HepG2 (cell line): ENCODE results near the gene FABP1. TPM values are rescaled to one million over a fixed set of nuclear protein-coding genes. Genes with fewer than 3 reads are reported as not detected.

ENCODE experiments used
- ARNT2 ChIP-seq: sonication (generic); formaldehyde crosslinking; IDR thresholded peaks from 2 replicates; pipeline ENCODE4 v1.8.0; 2022; ENCODE audit warnings: mild to moderate bottlenecking, low read depth, missing genetic modification reagents, moderate library complexity
- CBX1 ChIP-seq: IDR thresholded peaks from one replicate; pipeline ENCODE4 v1.6.1; 2016; ENCODE audit warnings: antibody characterized with exemption, low read depth
- CBX2 ChIP-seq, 2 experiments: fragments of 200-600 bp in 1 of 2; sonication (generic); formaldehyde crosslinking in 1 of 2; IDR thresholded peaks; 2 replicates each; pipeline versions ENCODE4 v1.7.0 to v1.8.1; 2018 to 2022; ENCODE audit warnings: low read depth in 2 of 2, low read length in 1 of 2, mild to moderate bottlenecking in 1 of 2, missing genetic modification reagents in 1 of 2
- CEBPB ChIP-seq: IDR thresholded peaks from 2 replicates; pipeline ENCODE4 v1.6.1; 2011; ENCODE audit warnings: low read depth, low read length, improper control_type of control experiment, borderline replicate concordance
- EZH2 ChIP-seq: conservative IDR thresholded peaks from 2 replicates; pipeline ENCODE4 v1.6.1; 2012; ENCODE audit warnings: mild to moderate bottlenecking, low read depth, low read length, moderate library complexity
- HMGA1 ChIP-seq: sonication (generic); formaldehyde crosslinking; conservative IDR thresholded peaks from 2 replicates; pipeline ENCODE4 v1.4.0; 2020; ENCODE audit warnings: missing genetic modification reagents
- KLF15 ChIP-seq: sonication (generic); formaldehyde crosslinking; IDR thresholded peaks from 2 replicates; pipeline ENCODE4 v1.8.1; 2023; ENCODE audit warnings: borderline replicate concordance, mild to moderate bottlenecking, inconsistent platforms, missing genetic modification reagents, mixed read lengths
- KMT2B ChIP-seq: IDR thresholded peaks from 2 replicates; pipeline ENCODE4 v1.6.1; 2016; ENCODE audit warnings: missing genetic modification reagents, missing compliant biosample characterization
- PRDM15 ChIP-seq: sonication (generic); formaldehyde crosslinking; IDR thresholded peaks from 2 replicates; pipeline ENCODE4 v1.4.0; 2020; ENCODE audit warnings: missing genetic modification reagents
- SMC3 ChIP-seq: IDR thresholded peaks from 2 replicates; pipeline ENCODE4 v1.6.1; 2011; ENCODE audit warnings: low read length, improper control_type of control experiment
- SP140L ChIP-seq: sonication (generic); formaldehyde crosslinking; IDR thresholded peaks from 2 replicates; pipeline ENCODE4 v1.4.0; 2020; ENCODE audit warnings: missing genetic modification reagents, borderline replicate concordance
- ZC3H13 ChIP-seq: sonication (generic); formaldehyde crosslinking; IDR thresholded peaks from 2 replicates; pipeline ENCODE4 v1.8.1; 2023; ENCODE audit warnings: mild to moderate bottlenecking, missing genetic modification reagents, moderate library complexity
- ZFP1 ChIP-seq: IDR thresholded peaks from 2 replicates; pipeline ENCODE4 v1.6.1; 2016
- ZNF24 ChIP-seq: fragments of 450-650 bp; IDR thresholded peaks from 2 replicates; pipeline ENCODE4 v1.6.1; 2017; ENCODE audit warnings: antibody characterized with exemption, mild to moderate bottlenecking
- ZNF343 ChIP-seq: sonication (generic); formaldehyde crosslinking; IDR thresholded peaks from 2 replicates; pipeline ENCODE4 v1.4.0; 2020; ENCODE audit warnings: mild to moderate bottlenecking, missing genetic modification reagents
- ZNF367 ChIP-seq: sonication (generic); formaldehyde crosslinking; IDR thresholded peaks from 2 replicates; pipeline ENCODE4 v1.4.0; 2020; ENCODE audit warnings: missing genetic modification reagents, borderline replicate concordance
- ZNF441 ChIP-seq: sonication (generic); formaldehyde crosslinking; IDR thresholded peaks from 2 replicates; pipeline ENCODE4 v1.7.0; 2021; ENCODE audit warnings: missing genetic modification reagents, borderline replicate concordance
- ZNF646 ChIP-seq: sonication (generic); formaldehyde crosslinking; IDR thresholded peaks from 2 replicates; pipeline ENCODE4 v1.9.0; 2021; ENCODE audit warnings: mild to moderate bottlenecking, missing genetic modification reagents
- ZNF761 ChIP-seq: sonication (generic); formaldehyde crosslinking; conservative IDR thresholded peaks from 2 replicates; pipeline ENCODE4 v1.4.0; 2020; ENCODE audit warnings: mild to moderate bottlenecking, missing genetic modification reagents
- ZNF775 ChIP-seq: sonication (generic); formaldehyde crosslinking; IDR thresholded peaks from 2 replicates; pipeline ENCODE4 v1.4.0; 2020; ENCODE audit warnings: missing genetic modification reagents, mild to moderate bottlenecking, moderate library complexity, borderline replicate concordance
- polyA plus RNA-seq, 8 experiments: library from polyadenylated mRNA; depleted of rRNA in 3 of 8; stranded (reverse) in 7 of 8; unstranded in 1 of 8; fragments of >200 nt; fragmentation: Illumina TruSeq in 4 of 8; extraction: Trizol in 4 of 8; gene quantifications; 2 replicates each; pipeline versions ENCODE4 v1.2.1 to v1.2.3, GENCODE V29; 2011 to 2016; ENCODE audit warnings: low read depth in 4 of 8, missing spikeins in 1 of 8, mixed read lengths in 1 of 8; ENCODE audit not compliant: insufficient read depth in 1 of 8
- total RNA-seq, 5 experiments: library from RNA; depleted of rRNA; stranded (reverse); fragments of >200 nt; fragmentation: Illumina TruSeq; extraction: Trizol; gene quantifications; 2 replicates each; pipeline ENCODE4 v1.2.3, GENCODE V29; 2016; ENCODE audit warnings: low read depth in 1 of 5

Gene FABP1
- total and polyA plus RNA-seq, 2 of the 13 experiments (the other 11 are each of a cell fraction or from before 2014, with no cell fraction given): 644 to 1,608 TPM

GRCh38 chr2:88127888-88128653 is at the start of gene FABP1 (continued):
- TF ChIP-seq PRDM15 (CRISPR knock-in tag): no peak; the same call in 1 of the 2 replicates
- TF ChIP-seq ZNF343 (CRISPR knock-in tag): no peak
- TF ChIP-seq HMGA1 (CRISPR knock-in tag): no peak
- TF ChIP-seq KLF15 (CRISPR knock-in tag): no peak; the same call in 1 of the 2 replicates
- peak; percentile 59 for TF ChIP-seq KMT2B (CRISPR knock-in tag)
- no peak; the same call in 1 of the 2 replicates for TF ChIP-seq ZNF441 (CRISPR knock-in tag)
- peak; percentile 97 for TF ChIP-seq CBX1
- TF ChIP-seq CEBPB: peak; percentile 38; the same call in 1 of the 2 replicates
- TF ChIP-seq CBX2 (IDR thresholded peaks at IDR 0.05; ENCODE audit: low read depth, low read length): no peak
- peak; percentile 67; the same call in 1 of the 2 replicates for TF ChIP-seq CBX2 (CRISPR knock-in tag; IDR thresholded peaks at IDR 0.05; ENCODE audit: low read depth)
- TF ChIP-seq ZNF646: peak; percentile 83
- TF ChIP-seq ZNF761: peak; percentile 89; the same call in 1 of the 2 replicates
- TF ChIP-seq ZFP1 (CRISPR knock-in tag): peak; percentile 67
- TF ChIP-seq EZH2: no peak
- TF ChIP-seq SP140L (CRISPR knock-in tag): no peak
- peak; percentile 94 for TF ChIP-seq ZC3H13 (CRISPR knock-in tag)
- peak; percentile 79; the same call in 1 of the 2 replicates for TF ChIP-seq ARNT2 (CRISPR knock-in tag)
- TF ChIP-seq ZNF24: peak; percentile 44; the same call in 1 of the 2 replicates
- peak; percentile 52; the same call in 1 of the 2 replicates for TF ChIP-seq SMC3
- peak; percentile 18; the same call in 1 of the 2 replicates for TF ChIP-seq ZNF775 (CRISPR knock-in tag)
- TF ChIP-seq ZNF367 (CRISPR knock-in tag): no peak; the same call in 1 of the 2 replicates
